HG03280 (cell line): ENCODE measurements around the gene SPOPL.

Source experiments
- ATAC-seq: cut with Tn5 transposase; IDR thresholded peaks from one replicate; pipeline ENCODE4 v1.9.1; 2021; ENCODE audit warnings: mild to moderate bottlenecking, moderate library complexity; ENCODE audit not compliant: unreplicated experiment

Gene SPOPL

GRCh38 chr2:138494265-138494966, 7.2 kb upstream of the SPOPL start:
- no peak for ATAC-seq

GRCh38 chr2:138495384-138495783, 6.2 kb upstream of the SPOPL start:
- ATAC-seq, result no peak

- no peak for ATAC-seq
Observed at GRCh38 chr2:138496096-138496651, 5.4 kb upstream of the SPOPL start.

- no peak for ATAC-seq
Observed at GRCh38 chr2:138497294-138497693, 4.3 kb upstream of the SPOPL start.

- ATAC-seq, result no peak
Observed at GRCh38 chr2:138499684-138500083, 1.9 kb upstream of the SPOPL start.

- peak; percentile 1 for ATAC-seq
Observed at GRCh38 chr2:138500592-138501424, 762 bp upstream of the SPOPL start.

GRCh38 chr2:138502255-138503086, 901 bp downstream of the SPOPL start:
- no peak for ATAC-seq

- ATAC-seq, result no peak
Observed at GRCh38 chr2:138503087-138503442, 1.5 kb downstream of the SPOPL start.

GRCh38 chr2:138503652-138504051, 2.1 kb downstream of the SPOPL start:
- no peak for ATAC-seq

- no peak for ATAC-seq
Observed at GRCh38 chr2:138504092-138504491, 2.5 kb downstream of the SPOPL start.

- ATAC-seq, result peak; percentile 30
Observed at GRCh38 chr2:138504546-138505235, 3.1 kb downstream of the SPOPL start.

GRCh38 chr2:138507267-138507666, 5.7 kb downstream of the SPOPL start:
- ATAC-seq, result no peak

- no peak for ATAC-seq
Observed at GRCh38 chr2:138510319-138510718, 8.7 kb downstream of the SPOPL start.

GRCh38 chr2:138512672-138513071, 11.1 kb downstream of the SPOPL start:
- no peak for ATAC-seq

GRCh38 chr2:138514173-138514572, 12.6 kb downstream of the SPOPL start:
- ATAC-seq, result no peak

- no peak for ATAC-seq
Observed at GRCh38 chr2:138515092-138515491, 13.5 kb downstream of the SPOPL start.

- ATAC-seq, result no peak
Observed at GRCh38 chr2:138516030-138516704, 14.6 kb downstream of the SPOPL start.

GRCh38 chr2:138518860-138519259, 17.3 kb downstream of the SPOPL start:
- no peak for ATAC-seq

- ATAC-seq, result no peak
Observed at GRCh38 chr2:138521821-138522220, 20.3 kb downstream of the SPOPL start.

- peak; percentile 81 for ATAC-seq
Observed at GRCh38 chr2:138522556-138522955, 21.0 kb downstream of the SPOPL start.
